Tibial nerve (tissue), 4 donors: ENCODE data around the gene CNGB1. TPM values are rescaled to one million over a fixed set of nuclear protein-coding genes. Genes with fewer than 3 reads are reported as not detected.
"Not testable (repeated sequence)": the region's sequence is repeated elsewhere in the genome, so short reads cannot be mapped to it uniquely, and the experiment has no call there.

Experiments
- DNase-seq, 2 donors: peaks; one replicate each; pipeline ENCODE4 v3.0.0-alpha.2; 2019; ENCODE audit warnings: low spot score in 2 of 2
- H3K27ac ChIP-seq, 4 donors: fragments of 200-600 bp; sonication (generic) in 3 of 4; one replicate each; pipeline ENCODE4 v1.5.1; 2017 to 2019; ENCODE audit warnings: mild to moderate bottlenecking in 1 of 4
- H3K27me3 ChIP-seq, 2 donors: fragments of 200-600 bp; sonication (generic) in 1 of 2; one replicate each; pipeline versions ENCODE4 v1.5.1 to v1.6.0; 2017 to 2019
- H3K36me3 ChIP-seq, 3 donors: fragments of 200-600 bp; sonication (generic); one replicate each; pipeline ENCODE4 v1.5.1; 2018 to 2019
- H3K4me1 ChIP-seq, 4 donors: fragments of 200-600 bp; sonication (generic) in 3 of 4; one replicate each; pipeline ENCODE4 v1.5.1; 2017 to 2019
- H3K4me3 ChIP-seq, 4 donors: fragments of 200-600 bp; sonication (generic) in 3 of 4; one replicate each; pipeline ENCODE4 v1.5.1; 2017 to 2019; ENCODE audit warnings: mild to moderate bottlenecking in 1 of 4, moderate library complexity in 1 of 4
- H3K9me3 ChIP-seq, 4 donors: fragments of 200-600 bp; sonication (generic) in 3 of 4; one replicate each; pipeline ENCODE4 v1.5.1; 2017 to 2019
- EP300 ChIP-seq, 2 donors: sonication (generic); formaldehyde crosslinking; IDR thresholded peaks; one replicate each; pipeline ENCODE4 v1.6.1; 2017; ENCODE audit warnings: antibody characterized with exemption in 2 of 2, mild to moderate bottlenecking in 1 of 2
- POLR2A ChIP-seq, 2 donors: fragments of 450-650 bp; IDR thresholded peaks; one replicate each; pipeline ENCODE4 v1.6.1; 2017; ENCODE audit warnings: antibody characterized with exemption in 2 of 2, mild to moderate bottlenecking in 2 of 2, moderate library complexity in 2 of 2
- WGBS, 2 donors: methylation state at CpG; one replicate each; pipeline ENCODE4 v1.1.5; 2018; 5-methylcytosine and 5-hydroxymethylcytosine counted together
- total RNA-seq, 4 donors: library from RNA; depleted of rRNA; stranded (reverse); fragments of >200 nt; gene quantifications; one replicate each; pipeline ENCODE4 v1.1.0, GENCODE V29; 2016
- TF ChIP-seq, protein P1 (sequence below), 5 experiments: fragments of 200-600 bp in 3 of 5; fragments of 450-650 bp in 2 of 5; sonication (generic) in 3 of 5; IDR thresholded peaks; one replicate each; pipeline ENCODE4 v1.5.1; 2016 to 2019; ENCODE audit warnings: antibody characterized with exemption in 5 of 5, mild to moderate bottlenecking in 3 of 5, moderate library complexity in 2 of 5

CNGB1 gene
- total RNA-seq, 4 donors from 2014 or later = not detected

- Histone ChIP-seq H3K27ac (no peak overlapping the region), H3K27me3 (no peaks in the 10 kb centered on the region), H3K36me3 (no peaks in the 10 kb centered on the region), H3K4me1 (peaks cover 0 to 5% (median 0%) of the 10 kb centered on the region in 4 donors), H3K4me3 (no peak overlapping the region), H3K9me3 (no peaks in the 10 kb centered on the region)
- no peak for DNase-seq
- WGBS, 2 donors = 72 to 81% methylated on average over 4 of the region's 4 CpGs
- no peak for TF ChIP-seq POLR2A (IDR thresholded peaks at IDR 0.05)
- TF ChIP-seq EP300 (IDR thresholded peaks at IDR 0.05) = no peak
- TF ChIP-seq, protein P1, sequence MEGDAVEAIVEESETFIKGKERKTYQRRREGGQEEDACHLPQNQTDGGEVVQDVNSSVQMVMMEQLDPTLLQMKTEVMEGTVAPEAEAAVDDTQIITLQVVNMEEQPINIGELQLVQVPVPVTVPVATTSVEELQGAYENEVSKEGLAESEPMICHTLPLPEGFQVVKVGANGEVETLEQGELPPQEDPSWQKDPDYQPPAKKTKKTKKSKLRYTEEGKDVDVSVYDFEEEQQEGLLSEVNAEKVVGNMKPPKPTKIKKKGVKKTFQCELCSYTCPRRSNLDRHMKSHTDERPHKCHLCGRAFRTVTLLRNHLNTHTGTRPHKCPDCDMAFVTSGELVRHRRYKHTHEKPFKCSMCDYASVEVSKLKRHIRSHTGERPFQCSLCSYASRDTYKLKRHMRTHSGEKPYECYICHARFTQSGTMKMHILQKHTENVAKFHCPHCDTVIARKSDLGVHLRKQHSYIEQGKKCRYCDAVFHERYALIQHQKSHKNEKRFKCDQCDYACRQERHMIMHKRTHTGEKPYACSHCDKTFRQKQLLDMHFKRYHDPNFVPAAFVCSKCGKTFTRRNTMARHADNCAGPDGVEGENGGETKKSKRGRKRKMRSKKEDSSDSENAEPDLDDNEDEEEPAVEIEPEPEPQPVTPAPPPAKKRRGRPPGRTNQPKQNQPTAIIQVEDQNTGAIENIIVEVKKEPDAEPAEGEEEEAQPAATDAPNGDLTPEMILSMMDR (IDR thresholded peaks at IDR 0.05) = no peak
Measured at GRCh38 chr16:57897996-57898395, 72.9 kb downstream of the CNGB1 start.

DNA sequence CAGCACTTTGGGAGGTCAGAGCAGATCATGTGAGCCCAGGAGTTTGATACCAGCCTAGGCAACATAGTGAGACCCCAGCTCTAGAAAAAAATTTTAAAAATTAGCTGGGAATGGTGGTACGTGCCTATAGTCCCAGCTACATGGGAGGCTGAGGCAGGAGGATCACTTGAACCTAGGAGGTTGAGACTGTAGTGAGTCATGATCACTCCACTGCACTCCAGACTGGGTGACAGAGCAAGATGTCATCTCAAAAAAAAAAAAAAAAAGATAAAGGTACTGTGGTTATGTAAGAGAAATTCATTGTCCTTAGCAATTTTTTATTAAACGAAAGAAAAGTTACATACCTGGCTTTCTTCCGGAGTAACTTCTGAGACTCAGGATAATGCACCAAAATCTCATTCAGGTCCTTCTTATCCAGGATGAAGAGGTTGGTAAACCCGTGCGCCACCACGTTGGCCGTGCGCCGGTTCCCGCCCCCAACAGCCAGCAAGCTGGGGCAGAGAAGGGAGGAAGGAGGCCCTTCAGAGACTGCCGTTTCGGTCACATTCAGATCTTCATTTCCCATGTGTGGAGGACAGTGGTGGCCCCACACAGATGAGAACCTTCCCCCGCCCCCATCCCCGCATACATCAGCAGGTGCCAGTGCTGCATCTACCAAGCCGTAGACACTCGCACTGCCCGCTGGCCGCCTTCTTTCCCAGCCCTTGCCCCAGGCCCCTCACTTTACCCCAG is 73.7 kb downstream of the CNGB1 start:
- WGBS, 2 donors = 71 to 79% methylated on average over 18 of the region's 18 CpGs
- Histone ChIP-seq H3K27me3 (no peaks in the 10 kb centered on the region), H3K36me3 (no peaks in the 10 kb centered on the region), H3K4me3 (no peak overlapping the region), H3K9me3 (no peaks in the 10 kb centered on the region), H3K4me1 (peaks cover 0 to 5% (median 0%) of the 10 kb centered on the region in 4 donors), H3K27ac (no peak overlapping the region)
- DNase-seq = no peak
- TF ChIP-seq EP300 (IDR thresholded peaks at IDR 0.05) = no peak
- TF ChIP-seq, protein P1 (IDR thresholded peaks at IDR 0.05) = no peak
- no peak for TF ChIP-seq POLR2A (IDR thresholded peaks at IDR 0.05)

GRCh38 chr16:57895081-57895547 is 75.8 kb downstream of the CNGB1 start:
- not testable (repeated sequence) for H3K27ac ChIP-seq, H3K9me3 ChIP-seq, H3K4me3 ChIP-seq, H3K36me3 ChIP-seq, H3K27me3 ChIP-seq, DNase-seq
- WGBS, 2 donors = 93 to 95% methylated on average over 3 of the region's 3 CpGs
- peaks cover 0 to 12% (median 2%) of the 10 kb centered on the region in 4 donors for H3K4me1 ChIP-seq

GRCh38 chr16:57894390-57895080 is 76.4 kb downstream of the CNGB1 start:
- Histone ChIP-seq H3K9me3 (no peaks in the 10 kb centered on the region), H3K27me3 (no peaks in the 10 kb centered on the region), H3K27ac (no peak overlapping the region), H3K4me1 (peaks cover 0 to 12% (median 2%) of the 10 kb centered on the region in 4 donors), H3K4me3 (no peak overlapping the region), H3K36me3 (no peaks in the 10 kb centered on the region)
- 83 to 84% methylated on average over 10 of the region's 10 CpGs for WGBS, 2 donors
- no peak for TF ChIP-seq POLR2A (IDR thresholded peaks at IDR 0.05)
- no peak for TF ChIP-seq EP300 (IDR thresholded peaks at IDR 0.05)
- TF ChIP-seq, protein P1 (IDR thresholded peaks at IDR 0.05) = no peak
- DNase-seq = no peak

GRCh38 chr16:57893559-57894389 is 77.2 kb downstream of the CNGB1 start:
- DNase-seq = no peak

More at GRCh38 chr16:57893559-57894389, 77.2 kb downstream of the CNGB1 start:
- no peak overlapping the region for H3K4me3 ChIP-seq
- 58 to 60% methylated on average over 17 of the region's 17 CpGs for WGBS, 2 donors
- TF ChIP-seq, protein P1 (IDR thresholded peaks at IDR 0.05) = no peak
- TF ChIP-seq POLR2A (IDR thresholded peaks at IDR 0.05) (no peak), EP300 (IDR thresholded peaks at IDR 0.05) (peak in 1 of 2 donors; percentile 73)
- H3K27ac ChIP-seq = peak overlapping the region in 1 of 4 donors; percentile 56
- no peaks in the 10 kb centered on the region for H3K27me3 ChIP-seq
- no peaks in the 10 kb centered on the region for H3K36me3 ChIP-seq
- no peaks in the 10 kb centered on the region for H3K9me3 ChIP-seq
- peaks cover 0 to 11% (median 2%) of the 10 kb centered on the region in 4 donors for H3K4me1 ChIP-seq
